ENCODE measurements around the gene MTMR11. TPM values are rescaled to one million over a fixed set of nuclear protein-coding genes. Genes with fewer than 3 reads are reported as not detected.

MTMR11 gene
- total and polyA plus RNA-seq, 2 of the 13 experiments (the other 11 are each of a cell fraction or from before 2014, with no cell fraction given), result 0.49 to 2.8 TPM

- TF ChIP-seq RFX3 (CRISPR knock-in tag; IDR thresholded peaks at IDR 0.05) (no peak), ZHX2 (IDR thresholded peaks at IDR 0.05; ENCODE audit: low read depth) (no peak), ZHX2 (CRISPR knock-in tag; IDR thresholded peaks at IDR 0.05; ENCODE audit: borderline replicate concordance) (no peak), NFYC (CRISPR knock-in tag; IDR thresholded peaks at IDR 0.05) (peak; percentile 70), ZNF615 (CRISPR knock-in tag; IDR thresholded peaks at IDR 0.05; ENCODE audit: borderline replicate concordance) (no peak), TBP (CRISPR knock-in tag; IDR thresholded peaks at IDR 0.05) (no peak), CEBPG (CRISPR knock-in tag; IDR thresholded peaks at IDR 0.05) (no peak), TAF15 (IDR thresholded peaks at IDR 0.05; ENCODE audit: low read depth, low read length, poor library complexity, severe bottlenecking) (no peak), ZNF10 (CRISPR knock-in tag; IDR thresholded peaks at IDR 0.05; ENCODE audit: borderline replicate concordance, low read depth) (no peak), ZNF766 (CRISPR knock-in tag; IDR thresholded peaks at IDR 0.05; ENCODE audit: borderline replicate concordance) (no peak), ZBTB25 (CRISPR knock-in tag; IDR thresholded peaks at IDR 0.05) (no peak), ZNF205 (CRISPR knock-in tag; IDR thresholded peaks at IDR 0.05) (no peak), ZNF121 (CRISPR knock-in tag; IDR thresholded peaks at IDR 0.05) (no peak), RBAK (CRISPR knock-in tag; IDR thresholded peaks at IDR 0.05) (no peak), ETV6 (CRISPR knock-in tag; conservative IDR thresholded peaks at IDR 0.05) (no peak), ZNF569 (CRISPR knock-in tag; IDR thresholded peaks at IDR 0.05; ENCODE audit: borderline replicate concordance) (no peak), PLSCR1 (CRISPR knock-in tag; IDR thresholded peaks at IDR 0.05; ENCODE audit: borderline replicate concordance) (no peak), CREBL2 (CRISPR knock-in tag; IDR thresholded peaks at IDR 0.05; ENCODE audit: borderline replicate concordance) (no peak), TBX2 (CRISPR knock-in tag; IDR thresholded peaks at IDR 0.05; ENCODE audit: borderline replicate concordance) (no peak), ZNF549 (CRISPR knock-in tag; IDR thresholded peaks at IDR 0.05) (no peak), ZMAT3 (CRISPR knock-in tag; conservative IDR thresholded peaks at IDR 0.05) (no peak), ELF1 (CRISPR knock-in tag; IDR thresholded peaks at IDR 0.05) (no peak), RCOR2 (CRISPR knock-in tag; IDR thresholded peaks at IDR 0.05) (no peak), ZNF782 (CRISPR knock-in tag; IDR thresholded peaks at IDR 0.05; ENCODE audit: borderline replicate concordance) (no peak)
Observed at GRCh38 chr1:149885339-149886120, 51.1 kb downstream of the MTMR11 start (continued).
